Caki2 (cell line): ENCODE results near the gene LGALS7B. TPM values are rescaled to one million over a fixed set of nuclear protein-coding genes. Genes with fewer than 3 reads are reported as not detected.
"Not testable (repeated sequence)": the region's sequence is repeated elsewhere in the genome, so short reads cannot be mapped to it uniquely, and the experiment has no call there.

ENCODE experiments used
- DNase-seq: peaks from one replicate; pipeline ENCODE4 v3.0.0-alpha.2; 2015; ENCODE audit warnings: low read depth
- in situ Hi-C: cut with HindIII; loops from 2 replicates; pipeline ENCODE4 v1.10.0; 2016; ENCODE audit warnings: low sequenced_read_pairs, low pct_unique_long_range_greater_than_20kb, mixed read lengths
- total RNA-seq: library from RNA; depleted of rRNA; stranded (reverse); fragments of >200 nt; shearing (Covaris generic); gene quantifications from 2 replicates; pipeline ENCODE4 v1.2.3, GENCODE V29; 2014; ENCODE audit warnings: low replicate concordance

Gene LGALS7B
- total RNA-seq, 1 experiment from 2014 or later = not detected

DNA sequence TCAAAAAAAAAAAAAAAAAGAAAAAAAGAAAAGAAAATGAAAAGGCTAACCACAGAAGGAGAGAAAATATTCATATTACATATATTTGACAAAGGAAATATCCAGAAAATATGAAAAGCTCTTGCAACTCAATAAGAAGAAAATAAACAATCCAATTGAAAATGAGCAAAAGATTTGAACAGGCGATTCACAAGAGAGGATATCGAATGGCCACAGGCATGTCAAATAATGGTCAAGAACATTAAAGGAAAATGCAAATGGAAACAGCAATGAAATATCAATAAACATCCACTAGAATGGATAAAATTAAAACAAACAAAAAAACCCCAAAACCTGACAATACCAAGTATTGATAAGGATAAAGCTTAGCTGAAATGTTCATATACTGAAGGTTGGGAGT is 23.8 kb upstream of the LGALS7B start:
- in situ Hi-C loops = no loop called here

DNA sequence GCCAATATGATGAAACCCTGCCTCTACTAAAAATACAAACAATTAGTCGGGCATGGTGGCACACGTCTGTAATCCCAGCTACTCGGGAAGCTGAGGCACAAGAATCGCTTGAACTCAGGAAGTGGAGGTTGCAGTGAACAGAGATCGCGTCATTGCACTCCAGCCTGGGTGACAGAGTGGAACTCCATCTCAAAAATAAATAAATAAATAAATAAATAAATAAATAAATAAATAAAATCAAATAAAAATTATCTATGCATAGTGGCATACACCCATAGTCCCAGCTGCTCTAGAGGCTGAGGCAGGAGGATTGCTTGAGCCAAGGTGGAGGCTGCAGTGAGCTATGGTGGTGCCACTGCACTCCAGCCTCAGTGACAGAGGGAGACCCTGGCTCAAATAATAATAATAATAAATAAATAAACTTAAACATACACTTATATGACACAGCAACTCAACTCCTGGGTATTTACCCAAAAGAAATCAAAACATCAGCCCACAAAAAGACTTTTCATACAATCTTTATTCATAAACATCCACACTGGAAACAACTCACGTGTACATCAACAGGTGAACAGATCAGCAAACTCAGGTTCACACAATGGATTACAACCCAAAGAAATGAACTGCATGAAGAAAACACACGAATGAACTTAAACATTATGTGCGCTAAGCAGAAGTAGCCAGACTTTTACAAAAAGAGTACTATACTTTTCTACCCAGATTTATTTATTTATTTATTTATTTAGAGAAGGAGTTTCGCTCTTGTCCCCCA is 22.5 kb upstream of the LGALS7B start:
- no peak for DNase-seq
- in situ Hi-C loops = no loop called here

More for the DNA sequence above, 23.8 kb upstream of the LGALS7B start:
- DNase-seq = no peak

DNA sequence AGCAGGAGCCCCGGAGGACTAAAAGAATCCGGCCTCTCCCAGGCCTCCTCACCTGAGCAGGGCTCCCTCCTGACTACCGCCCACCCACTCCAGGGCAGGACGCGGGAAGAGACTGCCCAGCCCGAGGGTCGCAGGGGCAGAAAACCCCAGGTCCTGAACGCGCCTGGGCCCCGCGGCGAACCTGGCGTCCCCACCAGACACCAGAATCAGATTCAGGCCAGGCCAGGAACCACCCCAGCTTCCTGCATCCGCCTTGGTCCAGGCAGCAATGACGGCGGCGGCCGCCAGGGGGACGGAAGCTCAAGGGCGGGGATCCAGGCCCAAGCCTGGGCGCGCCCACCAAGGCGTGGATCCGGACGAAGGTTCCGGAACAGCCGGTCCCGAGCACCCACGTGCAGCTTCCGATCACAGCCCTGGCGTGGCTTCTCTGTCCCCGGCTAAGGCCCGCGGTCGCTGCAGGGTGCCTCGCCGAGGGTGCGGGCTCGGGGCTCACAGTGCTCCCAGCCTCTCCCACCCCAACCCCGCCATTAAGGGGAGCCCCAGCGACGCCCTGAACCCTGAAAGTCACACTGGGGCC is 19.3 kb upstream of the LGALS7B start:
- in situ Hi-C loops = no loop called here

DNA sequence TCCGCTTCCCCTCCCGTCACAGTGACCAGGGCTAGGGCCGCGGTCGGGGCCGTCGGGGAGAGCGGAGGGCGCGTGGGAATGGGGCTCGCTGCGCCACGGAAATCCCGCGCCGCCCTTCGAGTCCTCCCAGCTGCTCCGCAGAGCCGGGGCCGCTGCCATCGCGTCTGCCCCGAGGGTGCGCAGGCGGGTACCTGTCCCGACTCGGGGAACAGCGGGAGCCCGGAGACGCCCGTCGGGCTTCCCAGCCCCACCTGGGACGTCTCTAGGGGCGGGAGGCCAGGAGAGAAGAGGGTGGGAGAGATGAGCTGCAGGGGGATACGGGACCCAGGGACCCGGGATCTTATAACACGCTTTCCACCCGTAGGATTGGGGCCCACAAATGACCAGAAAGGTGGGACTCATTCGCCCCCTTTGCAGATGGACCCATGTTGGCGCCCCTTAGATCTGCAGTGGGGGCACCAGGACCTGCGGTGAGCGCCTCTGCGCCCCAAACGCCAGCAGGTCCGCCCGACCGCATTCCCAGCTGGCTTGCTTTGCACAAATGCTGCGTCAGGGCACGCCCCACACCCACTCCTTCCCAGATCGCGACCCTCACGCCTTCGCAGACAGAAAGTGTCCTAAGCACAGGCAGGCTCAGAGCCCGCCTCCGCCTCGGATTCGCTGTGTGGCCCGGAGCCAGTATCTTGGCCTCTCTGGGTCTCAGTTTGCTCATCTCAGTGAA is 18.6 kb upstream of the LGALS7B start:
- DNase-seq, in situ Hi-C loops: not testable (repeated sequence)

More for the DNA sequence above, 19.3 kb upstream of the LGALS7B start:
- no peak for DNase-seq

DNA sequence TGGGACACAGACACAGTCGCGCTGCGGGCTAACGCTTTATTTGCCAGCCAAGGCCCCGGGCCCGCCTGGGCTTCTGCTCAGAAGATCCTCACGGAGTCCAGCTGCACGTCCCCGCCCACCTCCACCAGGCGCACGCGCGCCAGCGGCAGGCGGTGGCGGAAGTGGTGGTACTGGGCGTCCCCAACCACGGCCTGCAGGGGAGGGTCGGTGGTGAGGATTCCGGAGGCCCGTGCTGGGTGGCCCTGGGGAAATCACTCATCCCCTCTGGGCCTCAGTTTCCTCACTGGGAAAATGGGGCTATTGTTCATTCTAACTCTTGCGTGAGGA is 18.1 kb upstream of the LGALS7B start:
- DNase-seq, in situ Hi-C loops: not testable (repeated sequence)

DNA sequence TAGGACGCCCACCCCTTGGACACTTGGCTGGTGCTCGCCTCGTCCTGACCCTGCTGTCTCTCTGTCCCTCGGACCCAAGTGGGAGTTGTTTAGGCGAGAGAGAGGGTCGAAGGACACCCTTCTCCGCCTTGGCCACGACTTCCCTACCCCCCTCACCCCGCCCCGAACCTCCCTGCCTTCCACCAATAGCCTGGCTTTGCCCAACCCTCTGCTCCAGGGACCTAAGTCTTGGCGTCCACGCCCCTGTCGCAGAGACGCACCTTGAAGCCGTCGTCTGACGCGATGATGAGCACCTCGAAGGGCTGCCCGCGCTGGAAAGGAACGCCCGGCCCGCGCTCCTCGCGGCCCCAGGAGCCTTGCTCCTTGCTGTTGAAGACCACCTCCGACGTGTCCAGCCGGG is 17.4 kb upstream of the LGALS7B start:
- DNase-seq, in situ Hi-C loops: not testable (repeated sequence)

DNA sequence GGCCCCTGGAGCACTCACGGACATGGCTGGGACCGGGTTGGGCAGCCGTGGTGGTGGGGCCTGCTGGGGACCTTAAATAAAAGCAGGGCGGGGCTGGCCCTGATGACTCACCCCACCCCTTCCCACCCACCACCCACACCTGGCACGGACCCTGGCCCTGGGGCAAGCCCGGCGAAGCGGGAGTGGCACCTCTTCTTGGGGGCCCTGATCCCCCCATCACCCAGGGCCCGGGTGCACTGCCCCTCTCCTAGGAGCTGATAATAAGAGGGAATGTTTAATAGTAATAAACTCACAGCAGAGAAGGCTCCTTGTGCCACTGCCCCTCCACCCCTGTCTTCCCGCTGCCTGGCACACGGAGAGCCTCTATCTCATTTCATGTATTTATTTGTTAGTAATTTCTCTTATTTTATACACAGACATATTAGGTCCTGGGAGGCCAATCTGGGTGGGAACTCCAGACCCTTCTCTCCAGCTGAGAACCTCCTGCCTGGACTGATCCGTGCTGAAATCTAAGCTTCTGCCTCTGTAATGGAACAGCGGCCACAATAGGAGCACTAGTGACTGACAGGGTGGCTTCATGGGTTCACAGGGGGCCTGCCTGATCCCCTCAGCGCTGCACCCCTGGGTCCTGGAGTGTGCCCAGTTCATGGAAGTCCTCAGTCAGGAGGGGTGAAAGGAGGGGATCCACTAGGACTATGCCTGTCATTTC is 15.4 kb upstream of the LGALS7B start, which contains the start of gene LGALS7:
Gene LGALS7, minus strand, starts transcription at position 49 of the 709 bp plus-strand sequence. Its CDS starts 25 bp downstream, at position 24.
- DNase-seq = no peak
- in situ Hi-C loops = no loop called here

DNA sequence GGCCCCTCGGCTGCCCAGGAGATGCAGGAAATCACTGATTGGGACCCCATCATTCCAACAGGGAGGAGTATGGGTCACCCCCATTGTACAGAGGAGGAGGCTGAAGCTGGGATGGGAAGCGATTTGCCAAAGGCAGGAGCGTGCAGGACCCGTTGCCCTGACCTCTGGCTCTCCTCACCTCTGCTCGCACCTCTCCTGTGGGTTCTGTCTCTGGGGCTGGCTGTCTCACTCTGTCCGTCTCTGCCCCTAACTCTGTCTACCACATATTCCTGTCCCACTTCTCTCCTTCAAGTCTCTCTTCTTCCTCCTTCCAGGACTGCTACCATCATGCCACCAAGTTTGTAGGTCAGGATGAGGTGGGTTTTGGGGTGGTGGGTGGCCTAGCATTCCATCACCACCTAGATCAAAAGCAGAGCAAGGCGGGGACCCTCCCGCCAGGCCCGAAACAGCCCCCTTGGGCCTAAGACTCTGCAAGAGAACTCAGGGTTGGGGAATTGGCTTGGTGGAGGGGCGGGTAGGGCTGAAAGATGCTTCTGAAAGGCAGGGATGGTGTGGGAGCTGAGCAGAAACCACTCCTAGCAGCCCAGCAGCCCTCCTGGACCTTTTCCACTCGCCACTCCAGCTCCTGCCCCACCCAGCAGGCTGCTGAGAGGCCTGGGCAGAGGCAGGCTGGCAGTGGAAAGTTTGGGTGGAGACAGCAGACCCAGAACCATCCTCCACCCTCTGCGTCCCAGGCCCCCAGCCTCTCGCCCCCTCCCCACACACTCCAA is 14.6 kb upstream of the LGALS7B start:
- in situ Hi-C loops = no loop called here

DNA sequence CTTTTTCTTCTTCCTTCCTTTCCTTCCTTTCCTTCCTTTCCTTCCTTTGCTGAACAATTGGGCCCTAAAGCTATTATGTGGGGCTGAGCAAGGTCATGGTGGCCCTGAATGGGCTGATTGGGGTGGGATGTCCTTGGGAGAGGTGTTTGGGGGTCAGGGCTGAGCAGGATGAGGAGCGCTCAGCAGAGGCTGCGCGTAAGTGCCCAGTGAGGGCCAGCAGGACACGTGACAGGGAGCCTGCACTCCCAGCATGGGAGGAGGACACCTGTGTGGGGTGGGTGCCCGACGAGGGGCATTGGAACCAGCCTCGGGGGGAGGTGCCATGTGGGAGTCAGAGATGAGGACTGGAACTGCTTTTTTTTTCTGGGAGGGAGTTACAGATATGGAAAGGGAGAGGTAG is 10.3 kb upstream of the LGALS7B start:
- in situ Hi-C loops = loop anchor here (25.0 kb wide), 1 partner anchor 241 kb away; no protein-coding TSS in a partner anchor

More for the DNA sequence above, 14.6 kb upstream of the LGALS7B start:
- no peak for DNase-seq

DNA sequence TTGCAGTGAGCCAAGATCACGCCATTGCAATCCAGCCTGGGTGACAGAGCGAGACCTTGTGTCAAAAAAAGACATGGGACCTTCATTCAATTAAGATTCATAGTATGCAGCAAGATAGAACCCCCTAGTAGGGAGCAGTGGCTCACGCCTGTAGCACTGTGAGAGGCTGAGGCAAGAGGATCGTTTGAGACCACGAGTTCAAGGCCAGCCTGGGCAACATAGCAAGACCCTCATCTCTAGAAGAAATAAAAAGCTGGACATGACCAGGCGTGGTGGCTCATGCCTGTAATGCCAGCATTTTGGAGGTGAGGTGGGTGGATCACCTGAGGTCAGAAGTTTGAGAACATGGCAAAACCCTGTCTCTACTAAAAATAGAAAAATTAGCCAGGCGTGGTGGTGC is 8.6 kb upstream of the LGALS7B start:
- in situ Hi-C loops = loop anchor here (25.0 kb wide), 1 partner anchor 243 kb away; no protein-coding TSS in a partner anchor

More for the DNA sequence above, 10.3 kb upstream of the LGALS7B start:
- DNase-seq = no peak

DNA sequence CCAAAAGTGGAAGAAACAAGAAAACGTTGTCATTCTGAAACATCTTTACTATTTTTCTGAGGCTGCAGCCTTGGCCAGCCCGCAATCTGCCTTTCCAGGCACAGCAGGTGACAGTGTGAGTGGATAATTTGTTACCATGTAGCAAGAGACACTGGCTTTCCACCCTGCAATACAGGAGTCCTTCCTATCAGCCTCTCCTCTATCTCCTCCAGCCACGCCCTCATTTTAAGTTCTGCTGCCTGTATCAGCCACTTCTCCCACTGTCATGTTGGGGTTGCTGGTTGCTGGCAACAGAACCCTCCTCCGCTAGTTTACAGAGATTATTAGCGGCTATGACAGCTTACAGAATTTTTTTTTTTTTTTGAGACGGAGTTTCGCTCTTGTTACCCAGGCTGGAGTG is 7.9 kb upstream of the LGALS7B start:
- in situ Hi-C loops = loop anchor here (25.0 kb wide), 1 partner anchor 244 kb away; no protein-coding TSS in a partner anchor
- no peak for DNase-seq

More for the DNA sequence above, 8.6 kb upstream of the LGALS7B start:
- no peak for DNase-seq

DNA sequence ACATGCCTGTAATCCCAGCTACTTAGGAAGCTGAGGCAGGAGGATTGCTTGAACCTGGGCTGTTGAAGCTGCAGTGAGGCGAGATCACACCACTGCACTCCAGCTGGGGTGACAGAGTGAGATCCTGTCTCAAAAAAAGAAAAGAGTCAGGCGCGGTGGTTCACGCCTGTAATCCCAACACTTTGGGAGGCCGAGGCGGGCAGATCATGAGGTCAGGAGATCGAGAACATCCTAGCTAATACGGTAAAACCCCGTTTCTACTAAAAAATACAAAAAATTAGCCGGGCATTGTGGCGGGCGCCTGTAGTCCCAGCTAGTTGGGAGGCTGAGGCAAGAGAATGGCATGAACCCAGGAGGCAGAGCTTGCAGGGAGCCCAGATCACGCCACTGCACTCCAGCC is 6.8 kb upstream of the LGALS7B start:
- in situ Hi-C loops = loop anchor here (25.0 kb wide), 1 partner anchor 245 kb away; no protein-coding TSS in a partner anchor
- DNase-seq = not testable (repeated sequence)

DNA sequence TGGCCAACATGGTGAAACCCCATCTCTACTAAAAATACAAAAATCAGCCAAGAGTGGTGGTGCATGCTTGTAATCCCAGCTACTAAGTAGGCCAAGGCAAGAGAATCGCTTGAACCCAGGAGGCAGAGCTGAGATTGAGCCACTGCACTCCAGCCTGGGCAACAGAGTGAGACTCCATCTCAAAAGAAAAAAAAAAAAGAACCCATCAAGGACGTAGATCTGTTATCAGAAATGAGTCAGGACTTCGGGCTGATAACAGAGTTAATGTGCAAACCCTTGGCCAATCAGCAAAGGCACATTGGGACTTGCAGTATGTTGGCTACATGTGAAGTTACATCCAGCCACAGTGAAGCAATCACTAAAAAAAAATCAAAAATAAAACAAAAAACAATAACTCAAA is 4.8 kb upstream of the LGALS7B start:
- in situ Hi-C loops = loop anchor here (25.0 kb wide), 1 partner anchor 247 kb away; no protein-coding TSS in a partner anchor
- DNase-seq = no peak

DNA sequence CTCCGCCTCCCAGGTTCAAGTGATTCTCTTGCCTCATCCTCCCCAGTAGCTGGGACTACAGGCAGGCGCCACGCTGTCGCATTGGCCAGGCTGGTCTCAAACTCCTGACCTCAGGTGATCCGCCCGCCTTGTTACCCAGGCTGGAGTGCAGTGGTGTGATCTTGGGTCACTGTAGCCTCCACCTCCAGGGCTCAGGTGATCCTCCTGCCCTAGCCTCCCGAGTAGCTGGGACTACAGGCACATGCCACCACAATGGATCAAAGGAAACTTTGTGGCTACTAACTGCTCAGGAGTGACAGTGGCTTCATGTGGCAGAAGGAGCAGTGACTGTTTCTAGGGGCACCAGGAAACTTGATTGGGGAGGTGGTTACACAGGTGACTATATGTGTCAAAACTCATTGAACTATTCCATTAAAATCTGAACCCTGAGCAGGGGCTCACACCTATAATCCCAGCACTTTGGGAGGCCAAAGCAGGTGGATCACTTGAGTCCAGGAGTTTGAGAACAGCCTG is 3.8 kb upstream of the LGALS7B start:
- in situ Hi-C loops = loop anchor here (25.0 kb wide), 1 partner anchor 248 kb away; no protein-coding TSS in a partner anchor
- no peak for DNase-seq

DNA sequence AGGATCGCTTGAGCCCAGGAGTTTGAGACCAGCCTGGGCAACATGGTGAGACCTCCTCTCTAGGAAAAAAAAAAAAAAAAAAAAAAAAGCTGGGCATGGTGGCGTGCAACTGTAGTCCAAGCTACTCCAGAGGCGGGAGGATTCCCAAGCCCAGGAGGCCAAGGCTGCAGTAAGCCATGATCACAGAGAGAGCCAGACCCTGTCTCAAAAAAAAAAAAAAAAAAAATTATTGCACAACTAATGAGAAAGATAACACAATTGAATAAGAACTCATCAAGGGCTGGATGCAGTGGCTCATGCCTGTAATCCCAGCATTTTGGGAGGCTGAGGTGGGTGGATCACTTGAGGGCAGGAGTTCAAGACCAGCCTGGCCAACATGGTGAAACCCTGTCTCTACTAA is 2.9 kb upstream of the LGALS7B start:
- in situ Hi-C loops = loop anchor here (25.0 kb wide), 1 partner anchor 249 kb away; no protein-coding TSS in a partner anchor
- DNase-seq = not testable (repeated sequence)

DNA sequence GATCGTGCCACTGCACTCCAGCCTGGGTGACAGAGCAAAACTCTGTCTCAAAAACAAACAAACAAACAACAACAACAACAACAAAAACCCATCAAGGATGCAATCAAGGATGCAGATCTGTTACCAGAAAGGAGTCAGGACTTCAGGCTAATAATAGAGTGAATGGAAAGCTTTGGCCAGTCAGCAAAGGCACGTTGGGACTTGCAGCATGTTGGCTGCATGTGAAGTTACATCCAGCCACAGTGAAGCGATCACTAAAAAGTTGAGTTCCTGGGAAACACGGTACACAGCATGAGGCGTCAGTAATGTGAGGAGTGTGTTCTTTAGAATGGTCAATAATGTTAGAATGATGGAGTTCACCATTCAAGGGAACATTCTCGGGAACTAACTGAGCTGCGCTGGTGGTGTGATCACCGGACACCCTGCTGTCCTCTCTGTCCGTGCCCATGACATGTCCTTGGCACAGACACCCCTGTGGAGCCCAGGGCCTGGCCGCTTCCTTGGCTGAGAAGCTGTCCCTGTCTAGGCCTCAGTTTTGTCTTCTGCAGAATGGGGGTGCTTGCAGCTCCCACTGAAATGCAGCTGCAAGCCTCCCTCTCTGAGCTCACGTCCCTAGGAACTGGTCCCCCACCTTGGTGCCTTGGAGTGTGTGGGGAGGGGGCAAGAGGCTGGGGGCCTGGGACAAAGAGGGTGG is 2.3 kb upstream of the LGALS7B start:
- in situ Hi-C loops = loop anchor here (25.0 kb wide), 1 partner anchor 249 kb away; no protein-coding TSS in a partner anchor
- DNase-seq = no peak
